Hepatocyte (in vitro differentiated cells): ENCODE measurements around the gene CTSD. TPM values are rescaled to one million over a fixed set of nuclear protein-coding genes. Genes with fewer than 3 reads are reported as not detected.

ENCODE experiments used
- DNase-seq: peaks from one replicate; pipeline ENCODE4 v3.0.0-alpha.2; 2016; ENCODE audit warnings: low spot score
- H2AFZ ChIP-seq: fragments of 200-600 bp; sonication (generic); 2 replicates; pipeline ENCODE4 v1.6.0; 2016; ENCODE audit warnings: antibody characterized with exemption, mild to moderate bottlenecking
- H3K27ac ChIP-seq: fragments of 200-600 bp; sonication (generic); 2 replicates; pipeline ENCODE4 v1.5.1; 2016; ENCODE audit warnings: mild to moderate bottlenecking
- H3K27me3 ChIP-seq: fragments of 200-600 bp; sonication (generic); 2 replicates; pipeline ENCODE4 v1.6.1; 2016
- H3K36me3 ChIP-seq: fragments of 200-600 bp; sonication (generic); replicated peaks from 2 replicates; pipeline ENCODE4 v1.5.1; 2016; ENCODE audit warnings: low read depth; ENCODE audit not compliant: insufficient read depth
- H3K4me1 ChIP-seq: fragments of 200-600 bp; sonication (generic); 2 replicates; pipeline ENCODE4 v1.5.1; 2016; ENCODE audit warnings: mild to moderate bottlenecking, moderate library complexity; ENCODE audit not compliant: insufficient read depth
- H3K4me2 ChIP-seq: fragments of 200-600 bp; sonication (generic); 2 replicates; pipeline ENCODE4 v1.6.0; 2016
- H3K4me3 ChIP-seq: fragments of 200-600 bp; sonication (generic); 2 replicates; pipeline ENCODE4 v1.5.1; 2016; ENCODE audit warnings: mild to moderate bottlenecking
- H3K79me2 ChIP-seq: fragments of 200-600 bp; sonication (generic); 2 replicates; pipeline ENCODE4 v1.6.0; 2017; ENCODE audit warnings: mild to moderate bottlenecking
- H3K9me2 ChIP-seq: fragments of 200-600 bp; sonication (generic); replicated peaks from 2 replicates; pipeline ENCODE4 v1.6.0; 2017; ENCODE audit warnings: mild to moderate bottlenecking; ENCODE audit not compliant: insufficient read depth
- H3K9me3 ChIP-seq: fragments of 200-600 bp; sonication (generic); 2 replicates; pipeline ENCODE4 v1.5.1; 2016; ENCODE audit warnings: low read depth, mild to moderate bottlenecking
- H4K20me1 ChIP-seq: fragments of 200-600 bp; sonication (generic); 2 replicates; pipeline ENCODE4 v1.6.0; 2016; ENCODE audit warnings: mild to moderate bottlenecking; ENCODE audit not compliant: insufficient read depth, poor library complexity, severe bottlenecking
- EZH2 ChIP-seq: fragments of 200-600 bp; sonication (generic); IDR thresholded peaks from 2 replicates; pipeline ENCODE4 v1.6.1; 2016; ENCODE audit warnings: antibody characterized with exemption, mild to moderate bottlenecking, borderline replicate concordance
- EZH2phosphoT487 ChIP-seq: fragments of 200-600 bp; sonication (generic); IDR thresholded peaks from one replicate; pipeline ENCODE4 v1.6.1; 2018; ENCODE audit warnings: antibody characterized with exemption, mild to moderate bottlenecking, low read depth, moderate library complexity; ENCODE audit not compliant: unreplicated experiment, severe bottlenecking
- WGBS: methylation state at CpG from one replicate; pipeline ENCODE4 v1.1.6; 2016; ENCODE audit warnings: low lambda C conversion rate; ENCODE audit errors: missing lambda C conversion rate; 5-methylcytosine and 5-hydroxymethylcytosine counted together
- polyA plus RNA-seq: library from polyadenylated mRNA; unstranded; fragments of >200 nt; fragmentation: Nextera tagmentation; extraction: Ambion mirVana; gene quantifications from 2 replicates; pipeline ENCODE4 v1.2.1, GENCODE V29; 2016
- total RNA-seq: library from RNA; depleted of rRNA; stranded (reverse); fragments of >200 nt; gene quantifications from 2 replicates; pipeline ENCODE4 v1.2.3, GENCODE V29; 2014
- TF ChIP-seq, protein P1 (sequence below): fragments of 200-600 bp; sonication (generic); IDR thresholded peaks from 2 replicates; pipeline ENCODE4 v1.5.1; 2016; ENCODE audit warnings: antibody characterized with exemption, mild to moderate bottlenecking; ENCODE audit not compliant: poor library complexity

The CTSD gene
- total and polyA plus RNA-seq, 2 experiments from 2014 or later, result 562 to 1,283 TPM

DNA sequence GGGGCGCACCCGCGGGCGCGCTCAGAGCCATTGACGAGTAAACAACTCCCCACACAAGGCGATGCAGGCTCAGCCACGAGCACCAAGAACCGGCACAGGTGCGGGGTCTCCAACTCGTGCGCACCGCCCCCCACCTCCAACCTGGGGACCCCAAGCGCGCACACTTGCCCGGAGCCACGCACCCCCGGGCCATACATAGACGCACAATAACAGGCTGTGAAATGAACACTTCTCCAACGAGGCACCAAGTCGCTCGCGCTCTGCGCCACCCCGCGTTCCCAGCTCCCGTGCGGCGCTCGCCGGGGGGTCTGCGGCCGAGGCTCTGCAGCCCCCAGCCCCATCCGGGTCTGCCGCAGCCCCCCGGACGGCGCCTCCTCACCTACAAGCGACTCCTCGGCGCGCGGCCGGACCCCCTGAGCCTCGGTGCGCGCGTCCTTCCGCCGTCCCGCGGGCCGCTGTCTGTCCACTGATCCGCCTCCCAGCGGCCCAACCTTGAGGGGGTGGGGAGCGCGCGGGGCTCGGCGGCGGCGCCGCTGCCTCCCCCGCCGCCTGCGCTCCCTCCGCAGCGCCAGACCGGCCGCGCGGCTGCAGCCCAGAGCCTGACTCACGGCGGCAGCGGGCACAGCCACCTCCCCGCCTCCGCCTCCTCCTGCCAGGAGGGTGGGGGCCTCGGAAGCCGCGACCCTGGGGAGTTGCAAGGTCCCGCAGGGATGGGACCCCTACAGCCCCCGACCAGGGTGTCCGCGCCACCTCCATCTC lies 14.9 kb downstream of the CTSD start:
- H3K9me3 ChIP-seq, result no peaks in the 10 kb centered on the region
- no peaks in the 10 kb centered on the region for H4K20me1 ChIP-seq
- peak overlapping the region; percentile 95 for H3K4me2 ChIP-seq
- no peaks in the 10 kb centered on the region for H3K79me2 ChIP-seq
- TF ChIP-seq EZH2phosphoT487, result no peak
- peak; percentile 73 for TF ChIP-seq EZH2
- TF ChIP-seq, protein P1, sequence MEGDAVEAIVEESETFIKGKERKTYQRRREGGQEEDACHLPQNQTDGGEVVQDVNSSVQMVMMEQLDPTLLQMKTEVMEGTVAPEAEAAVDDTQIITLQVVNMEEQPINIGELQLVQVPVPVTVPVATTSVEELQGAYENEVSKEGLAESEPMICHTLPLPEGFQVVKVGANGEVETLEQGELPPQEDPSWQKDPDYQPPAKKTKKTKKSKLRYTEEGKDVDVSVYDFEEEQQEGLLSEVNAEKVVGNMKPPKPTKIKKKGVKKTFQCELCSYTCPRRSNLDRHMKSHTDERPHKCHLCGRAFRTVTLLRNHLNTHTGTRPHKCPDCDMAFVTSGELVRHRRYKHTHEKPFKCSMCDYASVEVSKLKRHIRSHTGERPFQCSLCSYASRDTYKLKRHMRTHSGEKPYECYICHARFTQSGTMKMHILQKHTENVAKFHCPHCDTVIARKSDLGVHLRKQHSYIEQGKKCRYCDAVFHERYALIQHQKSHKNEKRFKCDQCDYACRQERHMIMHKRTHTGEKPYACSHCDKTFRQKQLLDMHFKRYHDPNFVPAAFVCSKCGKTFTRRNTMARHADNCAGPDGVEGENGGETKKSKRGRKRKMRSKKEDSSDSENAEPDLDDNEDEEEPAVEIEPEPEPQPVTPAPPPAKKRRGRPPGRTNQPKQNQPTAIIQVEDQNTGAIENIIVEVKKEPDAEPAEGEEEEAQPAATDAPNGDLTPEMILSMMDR, result no peak
- no peaks in the 10 kb centered on the region for H3K9me2 ChIP-seq
- H2AFZ ChIP-seq, result no peak overlapping the region
- peak; percentile 69 for DNase-seq
- peaks cover 9% of the 10 kb centered on the region for H3K27me3 ChIP-seq
- peak overlapping the region; percentile 45 for H3K4me3 ChIP-seq
- no peaks in the 10 kb centered on the region for H3K36me3 ChIP-seq
- WGBS, result 6% methylated on average over 53 of the region's 84 CpGs
- H3K27ac ChIP-seq, result no peak overlapping the region
- H3K4me1 ChIP-seq, result peaks cover 17% of the 10 kb centered on the region

GRCh38 chr11:1747753-1748635 lies 15.7 kb downstream of the CTSD start:
- Histone ChIP-seq H4K20me1 (no peaks in the 10 kb centered on the region), H3K4me3 (peak overlapping the region; percentile 45), H3K27ac (no peak overlapping the region), H3K9me3 (no peaks in the 10 kb centered on the region), H2AFZ (no peak overlapping the region), H3K36me3 (no peaks in the 10 kb centered on the region), H3K79me2 (no peaks in the 10 kb centered on the region), H3K4me1 (peaks cover 17% of the 10 kb centered on the region), H3K27me3 (peaks cover 9% of the 10 kb centered on the region), H3K4me2 (peak overlapping the region; percentile 95), H3K9me2 (no peaks in the 10 kb centered on the region)
- TF ChIP-seq EZH2, result no peak
- DNase-seq, result no peak
- WGBS, result 61% methylated on average over 30 of the region's 72 CpGs

DNA sequence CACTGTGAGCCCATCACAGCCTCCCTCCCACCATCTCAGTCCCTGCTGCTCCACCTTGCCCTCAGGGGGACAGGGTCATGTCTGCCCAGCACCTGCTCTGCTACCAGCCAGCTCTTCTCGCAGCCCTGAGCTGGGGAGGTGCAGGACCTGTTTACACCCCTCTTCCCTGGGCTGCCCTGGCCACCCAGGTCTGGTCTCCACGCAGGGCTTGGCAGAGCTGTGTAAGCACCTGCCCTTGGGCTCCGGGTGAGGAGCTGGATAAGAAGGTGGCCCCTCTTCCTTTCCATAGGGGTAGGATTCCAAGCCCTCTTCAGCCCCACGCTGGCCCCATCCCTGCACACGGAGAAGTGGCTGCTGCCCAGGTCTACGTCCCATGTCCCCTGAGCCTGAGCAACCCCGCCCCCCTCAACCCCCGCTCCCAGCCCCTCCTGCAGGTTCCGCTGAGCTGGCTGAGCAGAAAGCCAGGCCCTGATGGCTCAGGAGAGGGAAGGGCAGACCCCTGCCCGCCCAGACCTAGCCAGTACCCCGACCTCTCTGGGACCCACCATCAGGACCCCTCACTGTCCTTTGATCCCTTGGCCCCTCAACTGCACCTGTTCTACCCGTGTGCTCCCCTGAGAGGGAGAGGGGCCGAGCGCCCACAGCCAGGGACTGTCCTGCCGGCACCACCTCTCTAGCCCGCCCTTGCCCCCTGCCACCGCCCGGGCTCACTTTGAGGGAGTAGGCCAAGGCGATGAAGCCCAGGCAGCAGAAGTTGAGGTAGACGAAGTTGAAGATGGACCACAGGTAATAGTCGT lies 16.6 kb downstream of the CTSD start:
- H3K4me3 ChIP-seq, result no peak overlapping the region
- no peak overlapping the region for H3K4me2 ChIP-seq
- WGBS, result 96% methylated on average over 16 of the region's 21 CpGs

More for the DNA sequence above, 16.6 kb downstream of the CTSD start:
- Histone ChIP-seq H2AFZ (no peak overlapping the region), H3K9me2 (no peaks in the 10 kb centered on the region), H3K9me3 (no peaks in the 10 kb centered on the region), H3K4me1 (peaks cover 17% of the 10 kb centered on the region), H3K27ac (no peak overlapping the region), H3K27me3 (peaks cover 9% of the 10 kb centered on the region), H4K20me1 (no peaks in the 10 kb centered on the region), H3K79me2 (no peaks in the 10 kb centered on the region), H3K36me3 (no peaks in the 10 kb centered on the region)
- no peak for DNase-seq
- TF ChIP-seq EZH2 (no peak), EZH2phosphoT487 (no peak)
- TF ChIP-seq, protein P1, result no peak
